ENCODE data around the gene ANO2. TPM values are rescaled to one million over a fixed set of nuclear protein-coding genes. Genes with fewer than 3 reads are reported as not detected.

ANO2 gene
- polyA plus RNA-seq, 1 donor from 2014 or later: 1.8 TPM

DNA sequence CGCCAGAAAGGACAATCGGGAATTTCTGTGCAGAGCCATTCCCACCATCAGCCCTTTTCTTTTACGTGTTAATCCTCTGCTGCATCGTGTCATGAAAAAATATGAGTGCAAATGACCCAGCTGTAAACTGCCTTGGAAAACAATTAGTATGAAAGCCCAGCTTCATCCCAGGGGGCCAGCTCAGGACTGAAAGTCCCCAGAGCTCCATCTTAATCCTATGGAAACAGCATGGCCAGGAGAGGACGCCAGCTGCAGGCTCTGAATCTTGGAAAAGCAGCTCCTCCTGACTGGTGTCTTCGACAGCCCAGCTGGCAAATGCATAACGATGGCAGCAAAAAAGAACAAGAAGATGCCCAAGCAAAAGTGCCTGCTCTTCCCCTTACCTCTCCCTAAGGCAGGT lies 321.6 kb downstream of the ANO2 start:
- Histone ChIP-seq H2AFZ (ENCODE audit: low read depth, low read length) (no peak overlapping the region), H3K9me3 (ENCODE audit: low read length) (no peaks in the 10 kb centered on the region), H3K27ac (ENCODE audit: low read length) (no peak overlapping the region), H3K9ac (ENCODE audit: low read length) (no peak overlapping the region), H3K79me2 (replicated peaks; ENCODE audit: insufficient read depth, low read length) (no peaks in the 10 kb centered on the region), H3K9me2 (ENCODE audit: insufficient read depth, low read length) (no peaks in the 10 kb centered on the region), H4K20me1 (ENCODE audit: insufficient read depth) (no peaks in the 10 kb centered on the region), H3K4me2 (ENCODE audit: low read length) (no peak overlapping the region), H3K4me3 (ENCODE audit: low read length) (no peak overlapping the region), H3K27me3 (ENCODE audit: insufficient read depth, low read depth, low read length) (no peaks in the 10 kb centered on the region), H3F3A (ENCODE audit: insufficient read depth, low read length, poor library complexity, severe bottlenecking) (no peaks in the 10 kb centered on the region), H3K36me3 (ENCODE audit: insufficient read depth, low read length) (no peaks in the 10 kb centered on the region)
- no peak for TF ChIP-seq EZH2 (IDR thresholded peaks at IDR 0.05; ENCODE audit: borderline replicate concordance, insufficient read depth, low read length, poor library complexity, severe bottlenecking)
- no peak for TF ChIP-seq TAF1 (IDR thresholded peaks at IDR 0.05; ENCODE audit: low read depth)
- TF ChIP-seq, protein P1, sequence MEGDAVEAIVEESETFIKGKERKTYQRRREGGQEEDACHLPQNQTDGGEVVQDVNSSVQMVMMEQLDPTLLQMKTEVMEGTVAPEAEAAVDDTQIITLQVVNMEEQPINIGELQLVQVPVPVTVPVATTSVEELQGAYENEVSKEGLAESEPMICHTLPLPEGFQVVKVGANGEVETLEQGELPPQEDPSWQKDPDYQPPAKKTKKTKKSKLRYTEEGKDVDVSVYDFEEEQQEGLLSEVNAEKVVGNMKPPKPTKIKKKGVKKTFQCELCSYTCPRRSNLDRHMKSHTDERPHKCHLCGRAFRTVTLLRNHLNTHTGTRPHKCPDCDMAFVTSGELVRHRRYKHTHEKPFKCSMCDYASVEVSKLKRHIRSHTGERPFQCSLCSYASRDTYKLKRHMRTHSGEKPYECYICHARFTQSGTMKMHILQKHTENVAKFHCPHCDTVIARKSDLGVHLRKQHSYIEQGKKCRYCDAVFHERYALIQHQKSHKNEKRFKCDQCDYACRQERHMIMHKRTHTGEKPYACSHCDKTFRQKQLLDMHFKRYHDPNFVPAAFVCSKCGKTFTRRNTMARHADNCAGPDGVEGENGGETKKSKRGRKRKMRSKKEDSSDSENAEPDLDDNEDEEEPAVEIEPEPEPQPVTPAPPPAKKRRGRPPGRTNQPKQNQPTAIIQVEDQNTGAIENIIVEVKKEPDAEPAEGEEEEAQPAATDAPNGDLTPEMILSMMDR (IDR thresholded peaks at IDR 0.05; ENCODE audit: poor library complexity, severe bottlenecking): no peak
- no peak for TF ChIP-seq POLR2AphosphoS5 (IDR thresholded peaks at IDR 0.05)
- no peak for TF ChIP-seq SMC3 (conservative IDR thresholded peaks at IDR 0.05; ENCODE audit: poor library complexity)
- TF ChIP-seq MXI1 (conservative IDR thresholded peaks at IDR 0.05; ENCODE audit: poor library complexity, severe bottlenecking): no peak
- TF ChIP-seq EP300 (conservative IDR thresholded peaks at IDR 0.05; ENCODE audit: poor library complexity, severe bottlenecking): no peak

DNA sequence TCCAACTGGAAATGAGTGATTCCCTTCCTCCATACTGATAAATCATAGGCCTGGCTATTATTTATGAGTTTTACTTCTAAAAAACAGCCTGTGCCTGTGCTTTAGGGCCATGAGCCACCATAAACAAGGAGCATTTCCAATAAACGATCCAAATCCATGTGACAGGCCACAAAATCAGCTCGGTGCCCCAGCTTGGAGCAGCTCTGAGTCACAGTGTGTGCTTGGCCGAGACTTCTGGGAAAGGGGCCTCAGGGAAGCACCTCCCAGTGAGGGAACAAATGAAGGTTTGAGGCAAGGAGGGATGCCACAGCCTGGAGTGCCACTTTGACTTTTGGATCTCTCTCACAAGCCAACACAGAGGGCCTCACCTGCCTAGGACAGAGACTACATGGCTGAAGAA lies 322.8 kb downstream of the ANO2 start:
- Histone ChIP-seq H3K27me3 (ENCODE audit: insufficient read depth, low read depth, low read length) (no peaks in the 10 kb centered on the region), H3K79me2 (replicated peaks; ENCODE audit: insufficient read depth, low read length) (no peaks in the 10 kb centered on the region)

More for the DNA sequence above, 322.8 kb downstream of the ANO2 start:
- H4K20me1 ChIP-seq (ENCODE audit: insufficient read depth): no peaks in the 10 kb centered on the region
- H3K4me3 ChIP-seq (ENCODE audit: low read length): no peak overlapping the region
- H3K9me2 ChIP-seq (ENCODE audit: insufficient read depth, low read length): no peaks in the 10 kb centered on the region
- no peaks in the 10 kb centered on the region for H3K36me3 ChIP-seq (ENCODE audit: insufficient read depth, low read length)
- no peak overlapping the region for H2AFZ ChIP-seq (ENCODE audit: low read depth, low read length)
- H3F3A ChIP-seq (ENCODE audit: insufficient read depth, low read length, poor library complexity, severe bottlenecking): no peaks in the 10 kb centered on the region
- H3K27ac ChIP-seq (ENCODE audit: low read length): no peak overlapping the region
- no peaks in the 10 kb centered on the region for H3K9me3 ChIP-seq (ENCODE audit: low read length)
- no peak overlapping the region for H3K4me2 ChIP-seq (ENCODE audit: low read length)
- no peak for TF ChIP-seq SMC3 (conservative IDR thresholded peaks at IDR 0.05; ENCODE audit: poor library complexity)
- TF ChIP-seq EP300 (conservative IDR thresholded peaks at IDR 0.05; ENCODE audit: poor library complexity, severe bottlenecking): no peak
- TF ChIP-seq, protein P1 (IDR thresholded peaks at IDR 0.05; ENCODE audit: poor library complexity, severe bottlenecking): no peak
- TF ChIP-seq EZH2 (IDR thresholded peaks at IDR 0.05; ENCODE audit: borderline replicate concordance, insufficient read depth, low read length, poor library complexity, severe bottlenecking): no peak
- TF ChIP-seq TAF1 (IDR thresholded peaks at IDR 0.05; ENCODE audit: low read depth): no peak
- TF ChIP-seq, protein P2, sequence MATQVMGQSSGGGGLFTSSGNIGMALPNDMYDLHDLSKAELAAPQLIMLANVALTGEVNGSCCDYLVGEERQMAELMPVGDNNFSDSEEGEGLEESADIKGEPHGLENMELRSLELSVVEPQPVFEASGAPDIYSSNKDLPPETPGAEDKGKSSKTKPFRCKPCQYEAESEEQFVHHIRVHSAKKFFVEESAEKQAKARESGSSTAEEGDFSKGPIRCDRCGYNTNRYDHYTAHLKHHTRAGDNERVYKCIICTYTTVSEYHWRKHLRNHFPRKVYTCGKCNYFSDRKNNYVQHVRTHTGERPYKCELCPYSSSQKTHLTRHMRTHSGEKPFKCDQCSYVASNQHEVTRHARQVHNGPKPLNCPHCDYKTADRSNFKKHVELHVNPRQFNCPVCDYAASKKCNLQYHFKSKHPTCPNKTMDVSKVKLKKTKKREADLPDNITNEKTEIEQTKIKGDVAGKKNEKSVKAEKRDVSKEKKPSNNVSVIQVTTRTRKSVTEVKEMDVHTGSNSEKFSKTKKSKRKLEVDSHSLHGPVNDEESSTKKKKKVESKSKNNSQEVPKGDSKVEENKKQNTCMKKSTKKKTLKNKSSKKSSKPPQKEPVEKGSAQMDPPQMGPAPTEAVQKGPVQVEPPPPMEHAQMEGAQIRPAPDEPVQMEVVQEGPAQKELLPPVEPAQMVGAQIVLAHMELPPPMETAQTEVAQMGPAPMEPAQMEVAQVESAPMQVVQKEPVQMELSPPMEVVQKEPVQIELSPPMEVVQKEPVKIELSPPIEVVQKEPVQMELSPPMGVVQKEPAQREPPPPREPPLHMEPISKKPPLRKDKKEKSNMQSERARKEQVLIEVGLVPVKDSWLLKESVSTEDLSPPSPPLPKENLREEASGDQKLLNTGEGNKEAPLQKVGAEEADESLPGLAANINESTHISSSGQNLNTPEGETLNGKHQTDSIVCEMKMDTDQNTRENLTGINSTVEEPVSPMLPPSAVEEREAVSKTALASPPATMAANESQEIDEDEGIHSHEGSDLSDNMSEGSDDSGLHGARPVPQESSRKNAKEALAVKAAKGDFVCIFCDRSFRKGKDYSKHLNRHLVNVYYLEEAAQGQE (IDR thresholded peaks at IDR 0.05; ENCODE audit: borderline replicate concordance): no peak
- TF ChIP-seq RAD21 (conservative IDR thresholded peaks at IDR 0.05): no peak
- TF ChIP-seq POLR2AphosphoS5 (IDR thresholded peaks at IDR 0.05): no peak
- TF ChIP-seq MXI1 (conservative IDR thresholded peaks at IDR 0.05; ENCODE audit: poor library complexity, severe bottlenecking): no peak
- H3K9ac ChIP-seq (ENCODE audit: low read length): no peak overlapping the region

All from neural cell (in vitro differentiated cells).